ENCODE measurements around the gene SLITRK2. TPM values are rescaled to one million over a fixed set of nuclear protein-coding genes. Genes with fewer than 3 reads are reported as not detected.
A peak's percentile ranks its signal among the peaks of the same experiment; 100 is the strongest.

Gene SLITRK2
- 0.45 TPM for total RNA-seq
- long read RNA-seq: 0 reads

GRCh38 chrX:145817331-145818185 lies at the start of gene SLITRK2:
Gene SLITRK2, plus strand, starts transcription at chrX:145817829. Its CDS starts 4,597 bp downstream, at chrX:145822426.
- intact Hi-C loops (cut with micrococcal nuclease): no loop called here
- DNase-seq (peak; percentile 29), ATAC-seq (no peak)

GRCh38 chrX:145773006-145773405 lies 44.6 kb upstream of the SLITRK2 start:
- no peak for ATAC-seq
- no peak for DNase-seq
- intact Hi-C loops (cut with micrococcal nuclease): no loop called here

GRCh38 chrX:145792281-145792680 lies 25.3 kb upstream of the SLITRK2 start:
- DNase-seq: no peak
- intact Hi-C loops (cut with micrococcal nuclease): no loop called here
- no peak for ATAC-seq

GRCh38 chrX:145803508-145803907 lies 14.1 kb upstream of the SLITRK2 start:
- DNase-seq (no peak), ATAC-seq (no peak)
- intact Hi-C loops (cut with micrococcal nuclease): no loop called here

- no peak for ATAC-seq
- no peak for DNase-seq
- intact Hi-C loops (cut with micrococcal nuclease): no loop called here
Measured at GRCh38 chrX:145813081-145813480, 4.5 kb upstream of the SLITRK2 start.

GRCh38 chrX:145816601-145817315 lies 871 bp upstream of the SLITRK2 start:
- ATAC-seq: no peak
- DNase-seq: no peak
- intact Hi-C loops (cut with micrococcal nuclease): no loop called here

GRCh38 chrX:145818186-145819113 lies 821 bp downstream of the SLITRK2 start:
- no peak for ATAC-seq
- no peak for DNase-seq
- intact Hi-C loops (cut with micrococcal nuclease): no loop called here

- ATAC-seq: no peak
- DNase-seq: no peak
- intact Hi-C loops (cut with micrococcal nuclease): no loop called here
Measured at GRCh38 chrX:145820825-145821224, 3.2 kb downstream of the SLITRK2 start.

GRCh38 chrX:145821291-145821897 lies 3.8 kb downstream of the SLITRK2 start:
- intact Hi-C loops (cut with micrococcal nuclease): no loop called here
- ATAC-seq (no peak), DNase-seq (no peak)

GRCh38 chrX:145821898-145822571 lies 4.4 kb downstream of the SLITRK2 start:
- intact Hi-C loops (cut with micrococcal nuclease): no loop called here
- ATAC-seq (no peak), DNase-seq (no peak)

- intact Hi-C loops (cut with micrococcal nuclease): no loop called here
- DNase-seq (no peak), ATAC-seq (no peak)
Measured at GRCh38 chrX:145823132-145823531, 5.5 kb downstream of the SLITRK2 start.

GRCh38 chrX:145825896-145826295 lies 8.3 kb downstream of the SLITRK2 start:
- ATAC-seq (no peak), DNase-seq (no peak)
- intact Hi-C loops (cut with micrococcal nuclease): no loop called here

- ATAC-seq (no peak), DNase-seq (no peak)
- intact Hi-C loops (cut with micrococcal nuclease): no loop called here
Measured at GRCh38 chrX:145826466-145826865, 8.8 kb downstream of the SLITRK2 start.

- DNase-seq: no peak
- intact Hi-C loops (cut with micrococcal nuclease): no loop called here
- no peak for ATAC-seq
Measured at GRCh38 chrX:145832796-145833195, 15.2 kb downstream of the SLITRK2 start.

- DNase-seq (no peak), ATAC-seq (no peak)
- intact Hi-C loops (cut with micrococcal nuclease): no loop called here
Measured at GRCh38 chrX:145840531-145840930, 22.9 kb downstream of the SLITRK2 start.

GRCh38 chrX:145843146-145843904 lies 25.7 kb downstream of the SLITRK2 start:
- intact Hi-C loops (cut with micrococcal nuclease): no loop called here
- DNase-seq: no peak
- ATAC-seq: peak; percentile 42

- DNase-seq (no peak), ATAC-seq (no peak)
- intact Hi-C loops (cut with micrococcal nuclease): no loop called here
Measured at GRCh38 chrX:145844886-145845285, 27.3 kb downstream of the SLITRK2 start.

- no peak for ATAC-seq
- DNase-seq: no peak
- intact Hi-C loops (cut with micrococcal nuclease): no loop called here
Measured at GRCh38 chrX:145848448-145848847, 30.8 kb downstream of the SLITRK2 start.
